Measurements from ENCODE around the gene ATXN10.

The ATXN10 gene

GRCh38 chr22:45887202-45888131 is 215.8 kb downstream of the ATXN10 start:
- DNase-seq (ENCODE audit: low read depth, low spot score), result no peak
- in situ Hi-C loops (cut with HindIII; ENCODE audit: low sequenced_read_pairs), result no loop called here
- TF ChIP-seq CTCF (IDR thresholded peaks at IDR 0.05; ENCODE audit: low read depth, low read length), result no peak
- H3K4me3 ChIP-seq (ENCODE audit: low read depth, low read length), result no peak overlapping the region

GRCh38 chr22:45888221-45889092 is 216.8 kb downstream of the ATXN10 start:
- in situ Hi-C loops (cut with HindIII; ENCODE audit: low sequenced_read_pairs), result no loop called here

GRCh38 chr22:45889093-45889538 is 217.5 kb downstream of the ATXN10 start:
- no peak for TF ChIP-seq CTCF (IDR thresholded peaks at IDR 0.05; ENCODE audit: low read depth, low read length)
- DNase-seq (ENCODE audit: low read depth, low spot score), result no peak
- H3K4me3 ChIP-seq (ENCODE audit: low read depth, low read length), result no peak overlapping the region
- in situ Hi-C loops (cut with HindIII; ENCODE audit: low sequenced_read_pairs), result no loop called here

More at GRCh38 chr22:45888221-45889092, 216.8 kb downstream of the ATXN10 start:
- no peak overlapping the region for H3K4me3 ChIP-seq (ENCODE audit: low read depth, low read length)
- no peak for TF ChIP-seq CTCF (IDR thresholded peaks at IDR 0.05; ENCODE audit: low read depth, low read length)
- no peak for DNase-seq (ENCODE audit: low read depth, low spot score)

DNA sequence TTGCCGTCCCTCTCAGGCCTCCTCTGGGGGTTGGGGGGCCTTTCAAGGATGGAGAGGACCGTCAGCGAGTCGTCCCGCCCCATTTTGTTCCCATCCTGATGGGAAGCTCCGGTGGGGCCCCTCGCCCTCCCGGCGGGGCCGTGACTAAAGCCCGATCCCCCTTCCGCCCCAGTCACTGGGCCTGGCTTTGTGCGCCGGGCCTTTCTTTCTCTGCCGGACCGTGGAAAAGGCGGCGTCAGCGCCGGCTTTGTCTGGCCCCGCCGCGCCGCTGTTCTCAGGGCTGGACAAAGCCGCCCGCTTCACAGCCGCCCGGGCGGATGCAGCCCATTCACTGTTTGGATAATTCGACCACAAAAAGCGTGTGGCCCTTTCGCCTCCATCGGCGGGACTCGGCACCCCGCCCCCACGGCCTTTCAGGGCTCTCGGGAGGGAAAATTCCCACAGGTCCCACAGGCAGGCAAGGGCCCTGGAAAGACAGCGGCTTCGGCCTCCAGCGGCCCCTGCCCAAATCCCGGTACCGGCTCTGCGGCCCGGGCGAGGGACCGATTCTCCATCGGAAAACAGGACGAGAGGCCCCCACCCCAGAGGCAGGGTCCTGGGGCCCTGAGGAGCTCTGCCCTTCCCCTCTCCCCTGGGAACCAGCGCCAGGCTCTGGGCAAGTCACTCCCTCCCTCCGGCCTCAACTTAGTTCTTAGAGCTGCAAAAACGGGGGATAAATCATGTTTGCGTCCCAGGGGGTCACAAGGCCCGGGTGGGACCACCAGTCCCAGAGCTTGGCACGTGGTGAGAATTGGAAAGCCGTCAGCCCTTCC is 218.1 kb downstream of the ATXN10 start:
- H3K4me3 ChIP-seq (ENCODE audit: low read depth, low read length), result no peak overlapping the region
- in situ Hi-C loops (cut with HindIII; ENCODE audit: low sequenced_read_pairs), result no loop called here
- TF ChIP-seq CTCF (IDR thresholded peaks at IDR 0.05; ENCODE audit: low read depth, low read length), result no peak
- peak; percentile 24 for DNase-seq (ENCODE audit: low read depth, low spot score)

- TF ChIP-seq CTCF (IDR thresholded peaks at IDR 0.05; ENCODE audit: low read depth, low read length), result no peak
- no peak for DNase-seq (ENCODE audit: low read depth, low spot score)
- in situ Hi-C loops (cut with HindIII; ENCODE audit: low sequenced_read_pairs), result no loop called here
These were observed 218.7 kb downstream of the ATXN10 start for GRCh38 chr22:45890351-45890635.

DNA sequence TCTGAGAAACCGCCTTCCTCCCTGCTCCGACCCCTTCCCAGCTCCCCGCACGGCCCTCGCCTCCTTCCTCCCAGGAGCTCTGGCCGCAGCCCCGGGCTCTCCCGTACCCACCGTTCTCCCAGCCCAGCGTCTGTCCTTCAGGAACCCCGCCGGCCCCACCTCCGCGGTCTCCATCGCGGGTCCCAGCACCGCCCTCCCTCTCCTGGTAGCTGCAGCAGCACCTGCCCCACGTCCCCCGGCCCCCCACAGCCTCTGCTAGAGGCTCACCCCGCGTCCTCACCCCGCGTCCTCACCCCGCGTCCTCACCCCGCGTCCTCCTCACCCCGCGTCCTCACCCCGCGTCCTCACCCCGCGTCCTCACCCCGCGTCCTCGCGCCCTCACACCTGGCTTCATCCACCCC is 219.4 kb downstream of the ATXN10 start:
- H3K4me3 ChIP-seq (ENCODE audit: low read depth, low read length), result no peak overlapping the region
- in situ Hi-C loops (cut with HindIII; ENCODE audit: low sequenced_read_pairs), result no loop called here
- no peak for TF ChIP-seq CTCF (IDR thresholded peaks at IDR 0.05; ENCODE audit: low read depth, low read length)
- no peak for DNase-seq (ENCODE audit: low read depth, low spot score)

More at GRCh38 chr22:45890351-45890635, 218.7 kb downstream of the ATXN10 start:
- H3K4me3 ChIP-seq (ENCODE audit: low read depth, low read length), result no peak overlapping the region

Data from astrocyte of the spinal cord (primary cell).